GM18858 (cell line): ENCODE results near the gene LGR5.
"Not testable (repeated sequence)": the region's sequence is repeated elsewhere in the genome, so short reads cannot be mapped to it uniquely, and the experiment has no call there.

Source experiments
- ATAC-seq: cut with Tn5 transposase; IDR thresholded peaks from one replicate; pipeline ENCODE4 v1.9.1; 2021; ENCODE audit not compliant: unreplicated experiment

The LGR5 gene

DNA sequence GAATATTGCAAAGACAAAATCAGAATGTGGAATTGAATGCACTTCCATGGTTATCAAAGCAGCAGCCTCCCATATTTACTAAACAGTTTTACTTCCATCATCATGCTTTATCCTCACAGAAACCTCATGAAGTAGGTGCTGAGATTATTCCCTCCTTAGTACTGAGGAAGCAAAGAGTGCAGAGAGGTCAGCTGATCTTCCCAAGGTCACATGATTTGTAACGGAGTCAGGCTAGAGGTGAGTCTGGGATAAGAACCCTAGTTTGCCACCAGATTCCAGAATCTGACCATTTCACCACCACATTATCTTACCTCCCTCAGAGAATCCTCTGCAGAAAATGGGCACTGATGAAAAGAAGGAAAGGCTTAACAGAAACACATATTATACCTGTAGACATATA is 102.0 kb downstream of the LGR5 start:
- ATAC-seq: no peak

DNA sequence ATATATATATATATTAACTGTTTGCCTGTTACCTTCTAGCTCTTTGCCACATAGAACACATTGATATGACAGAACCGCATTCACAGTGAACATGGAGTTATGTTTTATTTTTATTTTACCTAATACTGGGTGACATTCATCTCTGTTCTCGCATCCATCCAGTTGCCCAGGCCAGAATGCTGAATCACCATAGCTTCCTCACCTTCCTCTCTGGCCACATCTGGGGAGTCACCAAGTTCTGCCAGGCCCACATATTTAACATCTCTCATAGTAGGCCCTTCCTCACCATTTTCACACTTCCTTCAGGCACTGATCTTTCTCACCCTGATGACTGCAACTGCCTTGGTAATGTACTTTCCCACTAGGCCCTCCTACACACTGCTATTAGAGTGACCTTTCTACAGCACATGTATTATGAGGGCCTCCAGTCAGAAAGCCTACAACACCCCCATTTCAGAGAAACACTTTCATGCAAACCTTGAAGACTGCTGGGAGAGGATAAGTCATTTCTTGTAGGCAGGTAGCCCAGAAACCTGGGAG is 106.8 kb downstream of the LGR5 start:
- peak; percentile 41 for ATAC-seq

DNA sequence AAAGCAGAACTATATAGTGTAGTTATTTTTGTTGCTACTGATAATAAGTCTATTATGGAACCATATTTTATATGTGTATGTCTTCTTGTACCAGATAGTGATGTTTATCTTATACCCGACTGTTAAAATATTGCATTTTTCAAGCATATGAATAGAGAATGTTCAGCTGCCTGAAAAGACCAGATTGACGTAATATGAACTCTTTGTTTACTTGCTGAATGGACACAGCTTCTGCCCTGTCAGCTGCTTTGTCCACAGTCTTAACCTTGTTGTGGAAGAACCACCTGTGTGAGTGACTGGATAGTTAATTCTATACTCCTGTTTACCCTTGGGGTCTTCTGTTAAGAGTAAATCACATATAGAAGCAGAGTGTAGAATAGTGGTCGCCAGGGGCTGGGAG is 109.3 kb downstream of the LGR5 start:
- no peak for ATAC-seq

DNA sequence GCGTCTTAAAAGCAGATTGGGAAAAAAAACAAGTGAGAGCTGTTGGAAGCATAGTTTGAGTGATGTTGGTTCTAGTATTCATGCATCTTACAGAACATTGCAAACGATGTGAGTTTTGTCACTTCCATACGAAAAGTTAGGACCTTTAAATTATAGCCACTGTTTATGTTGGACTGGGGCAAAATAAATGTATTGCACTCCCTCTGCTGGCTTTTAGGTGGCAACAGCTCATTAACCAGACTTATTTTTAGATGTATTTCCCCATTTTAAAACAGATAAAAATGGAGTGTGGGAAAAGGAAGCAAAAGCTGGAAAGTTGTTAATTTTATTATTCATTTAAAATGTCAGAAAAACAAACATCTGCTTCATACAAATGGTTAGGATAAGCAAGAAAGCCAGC is 111.9 kb downstream of the LGR5 start:
- ATAC-seq: no peak

DNA sequence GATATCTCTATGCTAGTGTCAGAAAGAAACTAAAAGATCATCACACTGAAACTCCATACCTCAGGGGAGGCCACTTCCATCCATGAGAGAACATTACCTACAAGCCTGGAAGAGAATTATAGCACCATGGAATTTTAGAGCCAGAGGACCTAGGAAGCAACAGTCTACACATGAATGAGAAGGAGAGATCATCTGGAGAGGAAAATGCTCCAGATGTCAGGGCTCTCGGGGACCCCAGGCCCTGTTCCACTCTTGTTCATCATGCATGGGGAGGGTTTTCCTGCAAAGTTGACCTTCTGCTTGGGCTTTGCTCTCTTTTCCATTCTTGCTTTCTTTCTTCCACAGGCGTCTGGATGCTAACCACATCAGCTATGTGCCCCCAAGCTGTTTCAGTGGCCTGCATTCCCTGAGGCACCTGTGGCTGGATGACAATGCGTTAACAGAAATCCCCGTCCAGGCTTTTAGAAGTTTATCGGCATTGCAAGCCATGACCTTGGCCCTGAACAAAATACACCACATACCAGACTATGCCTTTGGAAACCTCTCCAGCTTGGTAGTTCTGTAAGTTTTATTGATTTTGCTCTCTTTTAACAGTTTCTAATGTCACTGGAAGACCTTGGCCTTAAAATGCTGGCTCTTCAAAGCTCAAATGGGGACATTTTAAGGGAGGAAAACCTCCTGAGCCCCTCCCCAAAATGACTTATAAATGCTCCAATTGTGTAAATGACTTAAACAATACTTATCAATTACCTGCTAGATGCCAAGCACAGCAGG is 113.3 kb downstream of the LGR5 start:
- ATAC-seq: no peak

DNA sequence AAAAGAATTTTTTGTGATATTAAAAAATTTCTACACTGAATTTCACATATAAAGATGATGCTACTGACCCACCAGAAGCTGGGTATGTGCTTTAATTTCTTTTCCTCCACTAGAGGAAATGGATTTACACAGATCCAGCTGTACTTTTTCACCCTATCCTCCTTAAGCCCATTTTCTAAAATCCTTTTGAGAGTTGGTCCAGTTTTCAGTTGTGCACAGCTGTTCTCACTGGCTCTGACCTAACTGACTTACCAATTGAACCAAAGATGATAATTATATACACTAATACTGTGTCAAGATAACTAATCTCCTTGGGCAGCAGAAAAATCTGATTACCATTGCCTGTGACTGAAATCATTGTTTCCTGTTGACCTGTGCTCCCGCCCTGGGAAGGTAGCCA is 115.6 kb downstream of the LGR5 start:
- no peak for ATAC-seq

DNA sequence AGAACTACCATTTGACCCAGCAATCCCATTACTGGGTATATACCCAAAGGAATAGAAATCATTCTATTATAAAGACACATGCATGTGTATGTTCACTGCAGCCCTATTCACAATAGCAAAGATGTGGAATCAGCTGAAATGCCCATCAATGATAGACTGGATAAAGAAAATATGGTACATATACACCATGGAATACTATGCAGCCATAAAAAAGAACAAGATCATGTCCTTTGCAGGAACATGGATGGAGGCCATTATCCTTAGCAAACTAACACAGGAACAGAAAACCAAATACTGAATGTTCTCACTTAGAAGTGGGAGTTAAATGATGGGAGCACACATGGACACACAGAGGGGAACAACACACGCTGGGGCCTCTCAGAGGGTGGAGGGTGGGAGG is 116.2 kb downstream of the LGR5 start:
- ATAC-seq: not testable (repeated sequence)

DNA sequence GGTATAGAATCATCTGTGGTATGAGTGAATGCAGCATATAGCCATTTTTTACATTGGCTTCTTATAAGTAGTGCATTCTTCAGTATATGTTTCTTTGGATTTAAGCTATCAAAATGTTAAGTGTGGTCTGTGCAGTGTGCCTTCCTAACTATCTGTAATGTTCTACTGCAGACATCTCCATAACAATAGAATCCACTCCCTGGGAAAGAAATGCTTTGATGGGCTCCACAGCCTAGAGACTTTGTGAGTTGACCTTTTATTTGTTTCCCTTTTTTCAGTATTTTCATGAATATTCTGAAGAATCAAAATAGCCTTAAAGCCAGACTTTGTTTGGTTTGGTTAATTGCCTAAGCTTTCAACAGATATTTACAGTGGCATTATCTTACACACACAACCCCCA is 116.8 kb downstream of the LGR5 start:
- ATAC-seq: no peak

DNA sequence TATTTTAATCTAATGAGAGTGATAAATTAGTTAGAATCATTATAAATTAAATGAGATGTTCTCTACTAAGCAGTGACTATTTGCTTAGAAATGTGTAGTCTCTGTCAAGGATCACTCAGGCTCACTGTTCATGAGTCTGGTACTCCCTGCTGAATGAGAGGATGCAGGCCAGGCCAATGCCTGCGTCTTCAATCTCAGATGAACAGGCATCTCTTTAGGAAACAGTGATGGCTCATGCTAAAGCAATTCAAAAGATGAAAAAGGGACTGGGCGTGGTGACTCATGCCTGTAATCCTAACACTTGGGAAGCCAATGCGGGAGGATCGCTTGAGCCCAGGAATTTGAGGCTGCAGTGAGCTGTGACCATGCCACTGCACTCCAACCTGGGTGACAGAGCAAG is 117.3 kb downstream of the LGR5 start:
- no peak for ATAC-seq

DNA sequence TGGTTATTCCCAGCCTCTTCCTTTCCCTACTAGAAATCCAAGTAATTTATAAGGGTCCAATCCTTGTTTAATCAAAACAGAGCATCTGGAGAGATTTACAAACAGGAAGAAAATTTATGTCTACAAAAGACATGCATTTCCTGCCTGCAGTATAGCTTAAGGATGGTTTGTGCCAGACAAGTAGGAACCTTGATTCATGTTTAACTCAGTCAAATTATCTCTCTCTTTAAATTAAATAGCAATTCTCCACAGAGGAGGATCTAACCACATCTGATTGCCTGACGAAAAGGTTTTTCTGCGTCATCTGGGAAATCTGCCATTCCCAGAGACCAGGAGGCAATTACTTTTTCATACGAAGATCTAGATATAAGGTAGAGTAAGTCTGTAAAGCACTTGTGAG is 118.8 kb downstream of the LGR5 start:
- no peak for ATAC-seq

DNA sequence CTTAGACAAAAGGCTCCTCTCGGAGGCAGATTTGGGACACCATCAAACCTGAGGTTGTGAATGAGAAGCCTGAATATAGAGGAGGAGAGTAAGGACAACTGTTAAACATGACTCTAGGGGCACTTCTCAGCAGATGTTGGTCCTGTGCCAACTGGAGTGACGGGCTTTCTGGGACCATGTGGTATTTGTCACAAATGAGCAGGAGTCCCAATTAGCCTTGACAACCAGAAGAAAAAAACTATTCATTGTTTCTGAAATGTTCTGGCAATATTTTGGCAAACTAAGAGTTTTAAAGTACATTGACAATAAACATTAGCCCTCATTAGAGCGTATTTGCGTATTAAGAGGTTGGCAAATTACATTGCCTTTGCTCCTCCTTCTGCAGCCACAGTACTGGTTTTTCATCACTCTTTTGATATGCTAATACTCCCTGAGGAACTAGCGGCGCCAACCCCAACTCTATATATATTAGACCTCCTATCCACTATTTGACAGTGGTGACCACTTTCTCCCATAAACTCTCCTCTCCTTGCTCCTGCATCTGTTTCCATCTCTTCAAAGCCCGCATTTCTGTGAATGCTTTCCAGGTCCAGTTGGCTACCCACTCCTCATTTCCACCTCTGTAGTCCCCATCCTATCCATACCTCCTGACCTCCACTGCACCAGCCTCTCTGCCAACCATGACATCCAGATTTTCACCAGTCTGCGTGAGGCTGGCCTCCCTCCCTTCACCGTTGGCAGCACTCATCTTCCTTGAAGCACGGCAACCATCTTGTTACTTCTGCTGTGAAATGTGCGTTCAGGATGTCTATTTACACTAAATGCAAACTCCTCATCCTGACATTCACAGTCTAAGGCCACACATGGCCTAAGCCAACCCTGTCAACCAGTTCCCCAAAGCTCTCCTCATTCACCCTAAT is 123.3 kb downstream of the LGR5 start:
- ATAC-seq: no peak

DNA sequence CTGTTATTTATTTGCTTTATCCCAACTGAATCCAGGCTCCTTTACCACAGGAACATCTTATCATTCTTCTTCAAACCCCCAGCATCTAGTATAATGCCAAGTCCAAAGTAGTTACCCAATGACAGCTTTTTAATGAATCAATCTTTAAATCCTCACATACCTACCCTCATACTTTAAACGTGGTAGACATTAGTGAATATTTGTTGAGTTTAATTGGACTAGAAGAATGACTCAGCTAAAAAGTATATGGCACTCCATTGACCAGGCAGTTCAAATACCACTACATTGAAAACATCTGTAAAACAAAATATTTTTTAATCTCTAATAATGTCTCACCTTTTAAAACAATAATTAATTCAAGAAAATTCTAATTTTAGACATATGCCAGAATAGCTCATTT is 125.9 kb downstream of the LGR5 start:
- no peak for ATAC-seq

DNA sequence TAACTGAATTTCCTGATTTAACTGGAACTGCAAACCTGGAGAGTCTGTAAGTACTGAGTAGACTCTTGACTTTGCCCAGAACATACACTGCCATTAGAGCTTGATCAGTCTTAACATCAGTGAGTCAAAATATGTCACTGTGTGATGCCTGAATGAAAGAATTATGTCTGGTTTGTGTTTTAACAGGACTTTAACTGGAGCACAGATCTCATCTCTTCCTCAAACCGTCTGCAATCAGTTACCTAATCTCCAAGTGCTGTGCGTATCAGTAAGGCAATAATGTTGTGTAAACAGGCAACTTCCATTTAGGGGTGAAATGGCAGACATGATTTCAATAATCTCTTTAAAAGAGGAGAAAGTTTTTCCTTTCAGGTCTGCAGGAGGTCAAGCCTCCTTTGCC is 127.1 kb downstream of the LGR5 start:
- ATAC-seq: no peak

DNA sequence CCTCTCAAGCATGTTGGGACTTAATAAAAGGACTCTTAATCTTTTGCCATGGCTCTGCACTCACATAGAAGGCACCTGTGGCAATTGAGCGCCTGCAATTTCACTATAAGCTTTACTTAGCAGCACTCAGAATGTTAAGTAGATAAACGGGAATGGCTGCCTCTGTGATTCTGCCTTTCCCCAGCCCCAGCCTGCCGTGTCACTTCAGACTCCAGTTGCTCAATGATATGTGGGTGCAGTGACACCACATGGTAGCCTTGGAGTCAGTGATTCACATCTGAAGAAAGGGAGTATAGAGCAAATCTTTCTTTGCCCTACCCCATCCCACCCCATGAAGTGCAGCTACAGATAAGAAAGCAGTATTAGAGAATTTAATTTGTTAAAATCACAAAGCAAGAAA is 127.9 kb downstream of the LGR5 start:
- no peak for ATAC-seq

DNA sequence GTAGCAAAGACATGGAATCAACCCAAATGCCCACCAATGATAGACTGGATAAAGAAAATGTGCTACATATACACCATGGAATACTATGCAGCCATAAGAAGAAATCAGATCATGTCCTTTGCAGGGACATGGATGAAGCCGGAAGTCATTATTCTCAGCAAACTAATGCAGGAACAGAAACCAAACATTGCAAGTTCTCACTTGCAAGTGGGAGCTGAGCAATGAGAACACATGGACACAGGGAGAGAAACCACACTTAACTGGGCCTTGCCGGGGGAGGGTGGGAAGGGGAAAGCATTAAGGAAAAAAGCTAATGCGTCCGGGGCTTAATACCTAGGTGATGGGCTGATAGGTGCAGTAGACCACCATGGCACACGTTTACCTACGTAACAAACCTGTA is 130.3 kb downstream of the LGR5 start:
- ATAC-seq: not testable (repeated sequence)

DNA sequence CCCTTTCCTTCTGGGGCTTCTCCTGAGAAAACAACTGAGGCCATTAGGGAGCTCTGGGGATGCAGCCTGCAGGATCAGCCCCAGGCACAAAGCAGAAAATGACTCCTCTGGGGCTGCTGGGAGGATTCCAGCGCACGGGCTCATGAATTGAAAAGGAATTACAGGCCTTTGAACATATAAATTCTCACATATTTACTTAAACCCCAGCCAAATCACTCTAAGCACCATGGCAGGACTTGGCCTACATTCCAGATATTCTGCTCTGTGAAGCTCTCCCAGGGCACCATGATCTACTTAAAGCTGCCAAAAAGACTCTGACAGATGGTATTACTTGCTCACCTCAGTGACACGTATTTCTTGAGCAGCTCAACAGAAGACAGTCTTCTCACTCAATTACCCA is 136.9 kb downstream of the LGR5 start:
- ATAC-seq: no peak

DNA sequence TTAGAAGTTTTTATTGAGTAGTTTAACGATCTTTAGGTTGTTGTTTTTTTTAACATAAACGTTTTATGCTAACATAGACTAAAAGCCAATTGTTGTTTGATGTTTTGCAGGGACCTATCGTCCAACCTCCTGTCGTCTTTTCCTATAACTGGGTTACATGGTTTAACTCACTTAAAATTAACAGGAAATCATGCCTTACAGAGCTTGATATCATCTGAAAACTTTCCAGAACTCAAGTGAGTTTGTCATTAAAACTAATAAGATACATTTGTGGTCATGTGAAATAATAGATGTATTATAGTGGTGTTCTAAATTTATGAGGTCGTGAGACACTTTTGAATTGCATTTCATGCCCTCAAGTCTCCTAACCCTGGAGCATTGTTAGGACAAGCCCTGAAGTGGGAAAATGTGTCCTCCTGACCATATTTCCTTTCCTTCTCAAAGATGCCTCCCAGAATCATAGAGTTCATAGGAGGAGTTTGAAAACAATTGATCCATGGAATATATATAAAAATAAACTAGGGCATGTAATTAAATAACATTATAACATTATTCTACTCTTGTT is 139.2 kb downstream of the LGR5 start:
- no peak for ATAC-seq

DNA sequence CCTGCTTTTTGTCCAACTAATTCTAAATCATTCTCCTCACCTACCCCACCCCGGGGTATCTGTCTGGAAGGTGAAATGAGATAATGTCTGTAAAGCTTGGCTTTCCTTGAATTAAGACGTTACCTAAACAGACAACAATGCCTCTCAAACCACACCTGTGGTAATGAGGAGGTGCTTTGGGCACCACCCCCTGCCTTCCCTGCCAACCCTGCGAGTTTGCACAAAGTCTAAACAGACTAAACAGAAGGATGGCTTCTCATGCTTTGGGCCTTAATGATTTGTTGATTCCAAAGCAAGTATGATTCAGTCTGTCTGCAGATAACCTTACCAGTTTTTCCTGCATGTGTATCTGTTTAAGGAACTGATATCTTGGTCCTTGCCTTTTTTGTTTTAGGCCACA is 141.6 kb downstream of the LGR5 start:
- no peak for ATAC-seq

DNA sequence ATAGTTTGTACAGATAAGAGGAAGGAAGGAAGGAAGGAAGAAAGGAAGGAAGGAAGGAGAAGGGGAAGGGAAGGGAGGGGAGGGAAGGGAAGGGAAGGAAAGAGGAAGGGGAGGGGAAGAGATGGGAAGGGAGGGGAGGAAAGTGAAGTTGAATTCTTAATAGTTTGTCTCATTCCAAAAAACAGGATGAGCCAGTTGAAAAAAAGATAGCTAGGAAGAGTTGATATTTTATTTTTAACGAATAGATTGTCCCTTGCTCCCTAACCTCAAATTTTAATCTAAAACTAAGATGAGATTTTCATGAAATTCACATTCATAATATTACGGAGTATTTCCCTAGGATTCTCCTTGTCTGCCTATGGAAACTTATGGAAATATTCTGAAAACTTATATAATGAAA is 143.3 kb downstream of the LGR5 start:
- ATAC-seq: no peak

DNA sequence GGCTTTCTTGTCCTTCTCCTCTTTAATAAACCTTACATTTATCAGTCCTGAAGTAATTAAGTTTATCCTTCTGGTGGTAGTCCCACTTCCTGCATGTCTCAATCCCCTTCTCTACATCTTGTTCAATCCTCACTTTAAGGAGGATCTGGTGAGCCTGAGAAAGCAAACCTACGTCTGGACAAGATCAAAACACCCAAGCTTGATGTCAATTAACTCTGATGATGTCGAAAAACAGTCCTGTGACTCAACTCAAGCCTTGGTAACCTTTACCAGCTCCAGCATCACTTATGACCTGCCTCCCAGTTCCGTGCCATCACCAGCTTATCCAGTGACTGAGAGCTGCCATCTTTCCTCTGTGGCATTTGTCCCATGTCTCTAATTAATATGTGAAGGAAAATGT is 144.8 kb downstream of the LGR5 start:
- ATAC-seq: no peak

DNA sequence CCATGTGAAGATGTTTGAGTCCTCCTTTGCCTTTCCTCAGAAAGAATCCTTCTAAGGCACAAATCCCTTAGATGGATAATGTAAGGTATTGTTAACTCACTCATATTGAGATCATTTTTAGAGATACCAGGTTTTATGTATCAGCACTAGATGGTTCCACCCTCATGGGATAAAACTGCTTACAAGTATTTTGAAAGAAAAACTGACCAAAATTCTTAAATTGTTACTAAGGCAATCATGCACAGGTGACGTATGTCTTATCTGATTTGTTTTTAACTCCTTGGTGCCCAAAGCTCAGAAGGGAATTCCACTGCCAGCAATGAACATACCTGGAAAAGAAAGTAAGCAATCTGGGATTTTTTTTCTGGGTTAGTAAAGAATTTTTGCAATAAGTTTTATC is 145.6 kb downstream of the LGR5 start:
- ATAC-seq: no peak

DNA sequence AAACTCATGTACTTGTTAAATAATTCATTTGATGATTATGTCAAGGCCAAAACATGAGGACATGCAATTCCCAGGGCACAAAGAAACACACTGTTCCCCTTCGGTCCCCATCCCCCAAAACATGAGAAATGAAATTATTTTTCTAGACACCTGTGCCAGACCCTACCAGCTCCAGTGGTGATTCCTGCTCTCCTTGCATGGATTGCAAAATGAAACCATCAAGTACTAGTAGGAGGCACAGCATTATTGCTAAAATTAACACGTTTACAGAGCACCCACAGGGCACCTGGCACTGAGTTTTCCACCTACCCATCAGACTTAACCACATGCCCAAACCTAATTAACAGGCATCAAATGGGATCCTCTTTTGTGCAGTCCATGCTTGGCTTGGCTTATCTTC is 147.4 kb downstream of the LGR5 start:
- no peak for ATAC-seq
